ENCODE data around the gene CEP250. TPM values are rescaled to one million over a fixed set of nuclear protein-coding genes. Genes with fewer than 3 reads are reported as not detected.

CEP250 gene, protein sequence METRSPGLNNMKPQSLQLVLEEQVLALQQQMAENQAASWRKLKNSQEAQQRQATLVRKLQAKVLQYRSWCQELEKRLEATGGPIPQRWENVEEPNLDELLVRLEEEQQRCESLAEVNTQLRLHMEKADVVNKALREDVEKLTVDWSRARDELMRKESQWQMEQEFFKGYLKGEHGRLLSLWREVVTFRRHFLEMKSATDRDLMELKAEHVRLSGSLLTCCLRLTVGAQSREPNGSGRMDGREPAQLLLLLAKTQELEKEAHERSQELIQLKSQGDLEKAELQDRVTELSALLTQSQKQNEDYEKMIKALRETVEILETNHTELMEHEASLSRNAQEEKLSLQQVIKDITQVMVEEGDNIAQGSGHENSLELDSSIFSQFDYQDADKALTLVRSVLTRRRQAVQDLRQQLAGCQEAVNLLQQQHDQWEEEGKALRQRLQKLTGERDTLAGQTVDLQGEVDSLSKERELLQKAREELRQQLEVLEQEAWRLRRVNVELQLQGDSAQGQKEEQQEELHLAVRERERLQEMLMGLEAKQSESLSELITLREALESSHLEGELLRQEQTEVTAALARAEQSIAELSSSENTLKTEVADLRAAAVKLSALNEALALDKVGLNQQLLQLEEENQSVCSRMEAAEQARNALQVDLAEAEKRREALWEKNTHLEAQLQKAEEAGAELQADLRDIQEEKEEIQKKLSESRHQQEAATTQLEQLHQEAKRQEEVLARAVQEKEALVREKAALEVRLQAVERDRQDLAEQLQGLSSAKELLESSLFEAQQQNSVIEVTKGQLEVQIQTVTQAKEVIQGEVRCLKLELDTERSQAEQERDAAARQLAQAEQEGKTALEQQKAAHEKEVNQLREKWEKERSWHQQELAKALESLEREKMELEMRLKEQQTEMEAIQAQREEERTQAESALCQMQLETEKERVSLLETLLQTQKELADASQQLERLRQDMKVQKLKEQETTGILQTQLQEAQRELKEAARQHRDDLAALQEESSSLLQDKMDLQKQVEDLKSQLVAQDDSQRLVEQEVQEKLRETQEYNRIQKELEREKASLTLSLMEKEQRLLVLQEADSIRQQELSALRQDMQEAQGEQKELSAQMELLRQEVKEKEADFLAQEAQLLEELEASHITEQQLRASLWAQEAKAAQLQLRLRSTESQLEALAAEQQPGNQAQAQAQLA (N-terminal part only)
- 15.3 TPM for total RNA-seq
- long read RNA-seq, partial matches to known transcripts, result 5 of 10 reads
- long read RNA-seq, other reads (novel, unspliced or antisense), result 5 of 10 reads

DNA sequence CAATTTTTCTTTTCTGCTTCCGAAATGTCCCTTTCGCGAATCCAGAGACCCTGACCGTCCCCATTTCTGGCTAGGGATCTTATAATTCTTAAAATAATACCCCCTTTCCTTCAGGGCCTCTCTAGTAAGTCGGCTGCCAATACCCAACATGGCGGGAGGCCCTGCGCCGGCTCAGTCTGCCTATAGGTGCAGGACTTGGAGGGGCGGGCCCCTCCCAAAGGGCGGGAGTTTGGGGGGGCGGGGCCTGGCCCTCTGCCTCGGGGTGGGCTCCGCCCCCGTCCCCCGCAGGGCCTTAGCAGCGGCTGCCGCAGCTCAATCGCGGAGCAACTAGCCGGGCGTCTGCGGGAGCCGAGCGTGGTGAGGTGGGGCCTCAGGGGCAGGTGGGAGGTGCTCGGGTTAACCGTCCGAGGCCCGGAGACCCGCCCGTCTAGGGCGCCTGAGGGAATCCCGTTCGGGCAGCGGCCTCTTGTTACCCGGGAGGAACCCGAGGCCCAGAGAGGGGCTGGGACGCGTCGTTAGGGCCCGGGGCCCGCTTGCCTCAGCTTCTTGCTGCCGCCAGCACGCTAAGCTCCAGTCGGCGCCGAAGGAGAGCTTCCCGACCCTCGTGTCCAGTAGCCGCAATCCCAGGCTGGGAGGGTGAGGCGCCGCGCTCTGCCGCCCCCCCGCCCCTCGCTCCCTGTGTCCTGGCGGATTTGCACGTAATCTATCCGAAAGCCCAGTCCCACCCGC lies at the start of gene CEP250:
Gene CEP250 (plus strand): TSS at position 718 of the 729 bp plus-strand sequence. CDS start 6,770 bp downstream, outside the sequence.
- TF ChIP-seq, protein P1, sequence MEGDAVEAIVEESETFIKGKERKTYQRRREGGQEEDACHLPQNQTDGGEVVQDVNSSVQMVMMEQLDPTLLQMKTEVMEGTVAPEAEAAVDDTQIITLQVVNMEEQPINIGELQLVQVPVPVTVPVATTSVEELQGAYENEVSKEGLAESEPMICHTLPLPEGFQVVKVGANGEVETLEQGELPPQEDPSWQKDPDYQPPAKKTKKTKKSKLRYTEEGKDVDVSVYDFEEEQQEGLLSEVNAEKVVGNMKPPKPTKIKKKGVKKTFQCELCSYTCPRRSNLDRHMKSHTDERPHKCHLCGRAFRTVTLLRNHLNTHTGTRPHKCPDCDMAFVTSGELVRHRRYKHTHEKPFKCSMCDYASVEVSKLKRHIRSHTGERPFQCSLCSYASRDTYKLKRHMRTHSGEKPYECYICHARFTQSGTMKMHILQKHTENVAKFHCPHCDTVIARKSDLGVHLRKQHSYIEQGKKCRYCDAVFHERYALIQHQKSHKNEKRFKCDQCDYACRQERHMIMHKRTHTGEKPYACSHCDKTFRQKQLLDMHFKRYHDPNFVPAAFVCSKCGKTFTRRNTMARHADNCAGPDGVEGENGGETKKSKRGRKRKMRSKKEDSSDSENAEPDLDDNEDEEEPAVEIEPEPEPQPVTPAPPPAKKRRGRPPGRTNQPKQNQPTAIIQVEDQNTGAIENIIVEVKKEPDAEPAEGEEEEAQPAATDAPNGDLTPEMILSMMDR (IDR thresholded peaks at IDR 0.05; ENCODE audit: borderline replicate concordance), result no peak
- intact Hi-C loops (cut with micrococcal nuclease), result no loop called here
- DNase-seq, result peak; percentile 92

DNA sequence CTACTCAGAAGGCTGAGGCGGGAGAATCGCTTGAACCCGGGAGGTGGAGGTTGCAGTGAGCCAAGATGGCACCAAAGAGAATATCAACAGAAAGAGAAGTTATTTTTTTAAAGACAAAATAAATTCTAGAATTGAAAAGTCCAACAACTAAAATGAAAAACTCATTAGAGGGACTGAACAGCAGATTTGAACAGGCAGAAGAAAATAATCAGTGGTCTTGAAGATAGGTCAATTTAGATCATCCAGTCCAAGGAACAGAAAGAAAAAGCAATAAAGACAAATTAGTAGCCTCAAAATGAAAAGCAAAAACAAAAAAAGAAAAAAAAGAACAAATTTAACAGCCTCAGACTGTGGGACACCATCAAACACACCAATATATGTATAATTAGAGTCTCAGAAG lies 49.6 kb upstream of the CEP250 start:
- Histone ChIP-seq H3K27ac (replicated peaks) (no peak overlapping the region), H3K9me3 (replicated peaks) (peaks cover 22% of the 10 kb centered on the region), H3K4me1 (peaks cover 8% of the 10 kb centered on the region), H3K27me3 (ENCODE audit: low read depth) (no peaks in the 10 kb centered on the region), H3K36me3 (peaks cover 48% of the 10 kb centered on the region), H3K4me3 (no peak overlapping the region)
- intact Hi-C loops (cut with micrococcal nuclease), result no loop called here
- TF ChIP-seq, protein P1 (IDR thresholded peaks at IDR 0.05; ENCODE audit: borderline replicate concordance), result no peak
- DNase-seq, result no peak

More for the DNA sequence above, at the start of gene CEP250:
- H3K27ac ChIP-seq (replicated peaks), result peak within 1 kb of the TSS; percentile 92
- peaks cover 27% of the 10 kb centered on the region for H3K4me1 ChIP-seq
- H3K36me3 ChIP-seq, result peaks cover 4% of the 10 kb centered on the region
- H3K9me3 ChIP-seq (replicated peaks), result no peaks in the 10 kb centered on the region
- H3K4me3 ChIP-seq, result peak within 1 kb of the TSS; percentile 87
- no peaks in the 10 kb centered on the region for H3K27me3 ChIP-seq (ENCODE audit: low read depth)

DNA sequence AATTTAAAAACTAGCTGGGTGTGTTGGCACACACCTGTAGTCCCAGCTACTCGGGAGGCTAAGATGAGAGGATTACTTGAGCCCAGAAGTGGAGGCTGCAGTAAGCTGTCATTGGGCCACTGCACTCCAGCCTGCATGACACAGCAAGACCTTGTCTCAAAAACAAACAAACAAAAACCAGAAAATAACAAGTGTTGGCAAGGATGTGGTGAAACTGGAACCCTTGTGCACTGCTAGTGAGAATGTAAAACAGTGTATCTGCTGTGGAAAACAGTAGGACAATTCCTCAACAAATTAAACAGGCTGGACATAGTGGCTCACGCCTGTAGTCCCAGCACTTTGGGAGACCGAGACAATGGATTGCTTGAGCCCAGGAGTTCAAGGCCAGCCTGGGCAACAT lies 47.1 kb upstream of the CEP250 start:
- Histone ChIP-seq H3K36me3 (peaks cover 48% of the 10 kb centered on the region), H3K4me1 (peaks cover 25% of the 10 kb centered on the region), H3K27me3 (ENCODE audit: low read depth) (no peaks in the 10 kb centered on the region), H3K27ac (replicated peaks) (no peak overlapping the region), H3K4me3 (no peak overlapping the region), H3K9me3 (replicated peaks) (peaks cover 22% of the 10 kb centered on the region)
- DNase-seq, result no peak
- TF ChIP-seq, protein P1 (IDR thresholded peaks at IDR 0.05; ENCODE audit: borderline replicate concordance), result no peak
- intact Hi-C loops (cut with micrococcal nuclease), result no loop called here

DNA sequence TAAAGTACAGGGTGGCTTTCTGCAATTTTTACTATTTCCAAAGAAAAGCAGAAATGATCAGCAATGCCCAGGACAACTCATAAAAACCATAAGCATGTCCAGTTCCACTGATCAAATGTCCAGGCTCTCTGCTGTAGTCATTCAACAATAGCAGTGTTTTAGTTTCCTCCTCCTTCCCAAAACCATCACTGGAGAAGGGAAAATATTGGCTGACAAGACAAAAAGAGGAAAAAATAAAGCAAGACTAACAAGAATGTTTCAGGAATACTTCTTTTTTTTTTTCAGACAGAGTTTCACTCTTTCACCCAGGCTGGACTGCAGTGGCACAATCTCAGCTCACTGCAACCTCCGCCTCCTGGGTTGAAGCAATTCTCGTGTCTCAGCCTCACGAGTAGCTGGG lies 45.9 kb upstream of the CEP250 start:
- H3K4me1 ChIP-seq, result peaks cover 25% of the 10 kb centered on the region
- H3K9me3 ChIP-seq (replicated peaks), result peaks cover 22% of the 10 kb centered on the region
- peaks cover 48% of the 10 kb centered on the region for H3K36me3 ChIP-seq
- H3K27me3 ChIP-seq (ENCODE audit: low read depth), result no peaks in the 10 kb centered on the region
- DNase-seq, result no peak
- no peak overlapping the region for H3K4me3 ChIP-seq
- TF ChIP-seq, protein P1 (IDR thresholded peaks at IDR 0.05; ENCODE audit: borderline replicate concordance), result no peak
- H3K27ac ChIP-seq (replicated peaks), result no peak overlapping the region
- intact Hi-C loops (cut with micrococcal nuclease), result no loop called here
